ENCODE data around the gene KDM2B. TPM values are rescaled to one million over a fixed set of nuclear protein-coding genes. Genes with fewer than 3 reads are reported as not detected.

Gene KDM2B
- total RNA-seq, 1 donor = 63.7 TPM

DNA sequence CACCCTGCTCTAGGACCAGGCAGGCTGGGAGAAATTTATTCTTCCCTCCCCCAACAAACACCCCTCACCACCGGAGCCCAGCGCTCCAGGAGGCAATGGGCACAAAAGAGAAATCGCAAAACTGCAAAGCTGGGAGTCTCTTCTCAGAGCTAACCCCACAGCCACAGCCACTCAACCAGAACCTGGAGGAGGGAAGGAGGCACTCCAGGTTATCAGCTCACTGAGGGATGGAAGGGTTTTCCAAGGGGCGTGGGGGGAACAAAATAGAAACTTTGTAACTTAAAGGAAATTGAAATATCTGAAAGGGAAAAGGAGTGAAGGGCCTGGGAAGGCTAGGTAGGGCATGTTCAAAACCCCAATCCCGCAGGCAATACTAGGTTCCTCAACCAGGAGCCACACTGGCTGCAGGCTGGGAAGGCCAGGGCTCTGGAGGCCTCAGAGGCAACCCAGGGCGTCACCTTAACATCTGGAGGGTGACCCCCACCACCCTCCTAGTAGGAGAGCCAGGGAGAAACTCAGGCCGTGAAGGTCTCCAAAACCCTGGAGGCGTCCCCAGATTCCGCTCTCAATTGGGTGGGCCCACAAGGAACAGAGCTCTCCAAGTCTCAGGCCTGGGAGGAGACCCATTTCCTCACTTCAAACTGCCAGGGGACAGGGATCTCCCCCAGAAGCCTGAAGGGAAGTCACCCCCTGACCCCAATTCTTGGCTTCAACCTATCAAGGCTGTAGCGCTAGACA, 3.2 kb downstream of the KDM2B start:
- no peak overlapping the region for H3K4me3 ChIP-seq (ENCODE audit: low read length)
- H3K9me3 ChIP-seq (ENCODE audit: low read depth, low read length) = no peaks in the 10 kb centered on the region
- peaks cover 44% of the 10 kb centered on the region for H3K4me1 ChIP-seq (ENCODE audit: insufficient read depth, low read length)
- no peaks in the 10 kb centered on the region for H3K27me3 ChIP-seq (ENCODE audit: insufficient read depth, low read length)

DNA sequence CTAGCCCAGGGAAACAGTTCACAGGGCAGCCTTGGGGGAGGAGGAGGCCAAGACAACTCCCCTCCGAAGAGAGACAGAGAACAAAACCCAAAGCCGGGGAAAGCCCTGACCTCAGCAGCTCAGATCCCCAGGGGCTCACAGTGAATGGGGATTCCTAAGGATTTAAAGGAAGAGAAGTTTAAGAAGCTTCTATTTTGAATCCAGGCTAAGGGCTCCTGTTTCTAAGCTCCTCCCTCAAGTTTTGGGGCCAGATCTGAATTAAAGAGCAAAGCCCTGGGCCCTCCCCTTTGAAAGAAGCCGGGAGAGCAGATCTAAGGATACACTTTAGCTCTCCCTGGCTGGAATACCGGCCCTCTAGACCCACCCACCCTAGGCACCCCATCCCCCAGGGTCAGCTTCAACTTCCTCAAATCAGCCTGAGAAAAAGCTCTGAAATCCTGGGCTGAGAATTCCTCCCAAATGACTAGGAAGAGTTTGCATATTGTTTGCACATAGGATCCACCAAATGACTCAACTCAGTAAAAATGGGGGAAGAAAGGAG, 3.9 kb downstream of the KDM2B start:
- Histone ChIP-seq H3K4me1 (ENCODE audit: insufficient read depth, low read length) (peaks cover 37% of the 10 kb centered on the region), H3K9me3 (ENCODE audit: low read depth, low read length) (no peaks in the 10 kb centered on the region), H3K27me3 (ENCODE audit: insufficient read depth, low read length) (no peaks in the 10 kb centered on the region), H3K4me3 (ENCODE audit: low read length) (no peak overlapping the region)

DNA sequence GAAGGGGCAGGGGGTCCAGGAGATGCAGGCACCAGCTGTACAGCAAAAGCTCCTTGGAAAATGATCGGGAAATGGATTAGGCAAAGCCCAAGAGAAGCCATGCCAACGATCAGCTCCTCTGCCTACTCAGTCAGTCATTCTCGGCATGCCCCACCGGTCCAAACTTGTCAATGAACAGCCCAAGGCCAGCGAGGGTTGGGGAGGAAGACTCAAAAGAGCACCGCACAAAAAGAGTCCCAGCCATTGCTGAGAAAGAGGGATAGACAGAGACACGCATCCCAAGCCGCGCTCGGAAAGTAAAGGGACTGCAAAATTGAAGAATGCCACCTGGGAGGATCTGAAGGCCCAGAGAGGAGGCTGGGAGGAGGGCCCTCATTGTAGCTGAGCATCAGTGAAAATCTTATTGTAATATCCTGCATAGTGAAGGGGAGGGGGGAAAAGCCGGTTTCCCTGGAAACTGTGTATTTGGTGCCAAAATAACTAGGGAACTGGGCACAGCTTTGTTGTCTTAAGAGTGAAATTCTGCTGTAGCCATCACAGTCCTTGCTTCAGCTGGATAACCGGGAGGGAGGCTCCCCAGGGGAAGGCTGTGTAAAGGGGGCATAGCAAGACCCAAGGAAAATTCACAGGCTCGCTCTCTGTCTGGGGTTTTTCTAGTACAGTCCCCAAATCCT, 4.7 kb downstream of the KDM2B start:
- Histone ChIP-seq H3K4me3 (ENCODE audit: low read length) (no peak overlapping the region), H3K4me1 (ENCODE audit: insufficient read depth, low read length) (peaks cover 29% of the 10 kb centered on the region), H3K9me3 (ENCODE audit: low read depth, low read length) (no peaks in the 10 kb centered on the region), H3K27me3 (ENCODE audit: insufficient read depth, low read length) (no peaks in the 10 kb centered on the region)

DNA sequence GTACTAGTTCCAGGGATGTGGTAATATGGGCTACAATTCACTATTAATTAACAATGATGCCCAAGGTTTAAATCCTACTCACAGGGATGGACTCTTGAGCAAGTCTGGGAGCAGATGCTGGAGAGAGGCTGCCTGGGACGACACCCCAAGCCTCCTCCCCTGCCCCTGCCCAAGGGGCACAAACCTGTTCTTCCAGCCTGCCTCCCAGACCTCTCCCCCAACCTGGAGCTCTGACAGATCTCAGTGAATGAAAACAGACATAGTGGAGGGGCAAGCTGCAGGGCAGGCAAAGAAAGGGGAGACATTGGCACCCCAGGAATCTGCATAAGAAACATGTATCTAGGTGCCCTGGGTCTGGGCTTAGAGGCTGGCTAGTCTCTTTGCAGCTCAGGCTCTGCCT, 5.8 kb downstream of the KDM2B start:
- Histone ChIP-seq H3K4me3 (ENCODE audit: low read length) (no peak overlapping the region), H3K4me1 (ENCODE audit: insufficient read depth, low read length) (peaks cover 22% of the 10 kb centered on the region), H3K27me3 (ENCODE audit: insufficient read depth, low read length) (no peaks in the 10 kb centered on the region), H3K9me3 (ENCODE audit: low read depth, low read length) (no peaks in the 10 kb centered on the region)

DNA sequence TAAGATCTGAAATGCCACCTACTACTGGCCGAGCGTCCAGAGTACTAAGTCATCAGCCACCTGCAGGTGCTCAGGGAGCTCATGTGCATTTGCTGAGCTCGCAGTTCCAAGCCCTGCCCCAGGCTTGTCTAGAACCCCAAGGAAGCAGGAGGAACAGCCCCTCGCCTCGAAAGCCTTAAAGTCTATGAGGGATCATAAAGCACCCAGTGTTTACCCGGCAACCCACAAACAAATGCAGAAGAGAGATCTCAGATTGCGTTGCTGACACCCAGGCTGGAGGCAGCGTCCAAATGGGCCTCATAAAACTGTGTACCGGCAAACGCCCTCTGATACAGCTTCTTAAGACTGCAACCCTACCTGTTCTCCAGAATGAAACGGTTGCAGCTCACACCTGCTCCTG, 6.8 kb downstream of the KDM2B start:
- no peak overlapping the region for H3K4me3 ChIP-seq (ENCODE audit: low read length)
- H3K9me3 ChIP-seq (ENCODE audit: low read depth, low read length) = no peaks in the 10 kb centered on the region
- H3K4me1 ChIP-seq (ENCODE audit: insufficient read depth, low read length) = peaks cover 20% of the 10 kb centered on the region
- no peaks in the 10 kb centered on the region for H3K27me3 ChIP-seq (ENCODE audit: insufficient read depth, low read length)

DNA sequence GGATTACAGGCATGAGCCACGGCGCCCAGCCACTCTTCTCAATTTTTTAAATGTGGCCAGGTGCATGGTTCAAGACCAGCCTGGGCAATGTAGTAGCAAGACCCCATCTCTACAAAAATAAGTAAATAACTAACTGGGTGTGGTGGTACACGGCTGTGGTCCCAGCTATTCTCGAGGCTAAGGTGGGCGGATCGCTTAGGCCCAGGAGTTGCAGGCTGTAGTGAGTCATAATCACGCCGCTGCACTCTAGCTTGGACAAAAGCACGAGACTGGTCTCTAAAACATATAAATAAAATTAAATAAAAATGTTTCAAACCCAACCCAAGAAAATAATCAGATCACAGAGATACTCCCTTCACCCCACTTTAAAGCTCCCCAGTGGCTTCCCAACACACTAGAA, 8.9 kb downstream of the KDM2B start:
- no peak overlapping the region for H3K4me3 ChIP-seq (ENCODE audit: low read length)
- H3K9me3 ChIP-seq (ENCODE audit: low read depth, low read length) = no peaks in the 10 kb centered on the region
- no peaks in the 10 kb centered on the region for H3K4me1 ChIP-seq (ENCODE audit: insufficient read depth, low read length)
- H3K27me3 ChIP-seq (ENCODE audit: insufficient read depth, low read length) = no peaks in the 10 kb centered on the region

DNA sequence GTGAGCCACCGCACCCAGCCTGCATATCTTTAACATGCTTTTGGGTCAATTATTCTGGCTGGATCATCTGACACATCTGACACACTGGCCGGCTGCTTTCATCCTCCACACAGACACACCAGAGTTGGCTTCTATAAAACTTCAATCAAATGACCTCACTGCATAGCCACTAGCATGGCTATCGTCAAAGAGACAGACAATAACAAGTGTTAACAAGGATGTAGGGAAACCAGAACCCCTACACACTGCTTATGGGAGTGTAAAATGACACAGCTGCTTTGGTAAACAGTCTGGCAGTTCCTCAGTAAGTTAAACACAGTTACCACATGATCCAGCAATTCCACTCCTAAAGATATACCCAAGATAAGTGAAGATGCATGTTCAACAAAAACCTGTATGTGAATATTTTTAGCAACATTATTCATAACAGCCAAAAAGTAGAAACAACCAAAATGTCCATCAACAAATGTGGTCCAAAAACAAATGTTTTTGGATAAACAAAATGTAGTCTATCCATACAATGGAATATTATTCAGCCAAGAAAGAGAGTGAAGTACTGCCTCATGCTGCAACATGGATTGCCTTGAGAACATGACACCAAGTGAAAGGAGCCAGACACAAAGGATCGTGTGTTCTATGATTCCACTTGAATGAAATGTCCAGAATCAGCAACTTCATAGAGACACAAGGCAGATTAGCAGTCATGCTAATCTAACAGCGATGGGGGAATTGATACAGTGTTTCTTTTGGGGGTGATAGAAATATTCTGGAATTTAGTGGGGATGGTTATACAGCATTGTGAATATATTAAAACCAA, 10.1 kb downstream of the KDM2B start:
- Histone ChIP-seq H3K4me1 (ENCODE audit: insufficient read depth, low read length) (no peaks in the 10 kb centered on the region), H3K9me3 (ENCODE audit: low read depth, low read length) (no peaks in the 10 kb centered on the region), H3K27me3 (ENCODE audit: insufficient read depth, low read length) (no peaks in the 10 kb centered on the region), H3K4me3 (ENCODE audit: low read length) (no peak overlapping the region)

DNA sequence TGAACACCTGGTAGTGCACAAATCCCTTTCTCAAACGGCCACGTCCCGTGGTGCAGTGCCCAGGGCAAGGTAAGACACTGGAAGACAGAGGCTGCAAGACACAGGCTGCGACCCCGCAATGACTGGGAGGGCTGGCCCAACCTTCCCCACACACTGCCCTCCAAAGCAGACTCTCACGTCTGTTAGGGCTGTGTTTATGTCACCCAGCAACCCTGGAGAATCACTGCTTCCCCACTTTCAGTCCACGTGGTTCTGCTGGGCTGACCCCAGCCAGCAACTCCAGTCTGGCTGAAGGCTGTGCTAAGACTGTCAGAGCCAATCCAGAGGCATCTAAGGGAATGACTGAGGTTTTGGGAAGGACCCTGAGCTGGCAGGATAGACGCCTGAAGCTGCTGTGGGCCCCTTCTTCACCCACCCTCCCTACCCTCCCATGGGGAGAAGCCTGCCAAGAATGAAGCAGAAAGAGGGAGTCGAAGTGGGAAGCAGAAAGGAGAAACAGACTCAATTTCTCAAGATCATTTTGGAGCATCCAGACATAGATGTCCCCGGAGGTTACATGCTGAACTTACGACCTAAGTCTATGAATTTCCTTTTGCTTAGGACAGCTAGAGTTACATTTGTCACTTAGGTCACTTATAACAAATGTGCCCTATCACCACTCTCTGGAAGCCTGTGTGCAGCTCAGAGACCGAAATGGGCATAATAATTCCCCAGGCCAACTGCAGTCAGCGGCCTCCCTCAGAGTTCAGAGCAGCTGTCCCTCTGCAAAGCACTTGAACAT, 11.7 kb downstream of the KDM2B start:
- no peak overlapping the region for H3K4me3 ChIP-seq (ENCODE audit: low read length)
- H3K9me3 ChIP-seq (ENCODE audit: low read depth, low read length) = no peaks in the 10 kb centered on the region
- H3K4me1 ChIP-seq (ENCODE audit: insufficient read depth, low read length) = no peaks in the 10 kb centered on the region
- no peaks in the 10 kb centered on the region for H3K27me3 ChIP-seq (ENCODE audit: insufficient read depth, low read length)

DNA sequence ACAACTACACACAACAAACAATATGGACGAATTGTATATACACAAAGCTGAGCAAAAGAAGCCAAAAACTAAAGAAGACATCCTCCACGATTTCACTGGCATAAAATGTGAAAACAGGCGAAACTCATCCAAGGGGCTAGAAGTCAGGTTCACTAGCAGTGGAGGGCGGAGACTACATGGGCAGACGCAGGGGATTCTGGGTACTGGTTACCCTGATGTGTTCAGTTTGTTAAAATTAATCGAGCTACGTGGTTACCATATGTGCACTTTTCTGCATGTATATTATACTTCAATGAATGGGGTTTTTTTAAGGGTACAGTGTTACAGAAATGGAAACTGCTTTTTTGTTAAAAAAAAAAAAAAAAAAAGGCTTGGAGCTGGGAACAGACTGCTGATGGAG, 12.3 kb downstream of the KDM2B start:
- Histone ChIP-seq H3K27me3 (ENCODE audit: insufficient read depth, low read length) (no peaks in the 10 kb centered on the region), H3K4me1 (ENCODE audit: insufficient read depth, low read length) (no peaks in the 10 kb centered on the region), H3K4me3 (ENCODE audit: low read length) (no peak overlapping the region), H3K9me3 (ENCODE audit: low read depth, low read length) (no peaks in the 10 kb centered on the region)

DNA sequence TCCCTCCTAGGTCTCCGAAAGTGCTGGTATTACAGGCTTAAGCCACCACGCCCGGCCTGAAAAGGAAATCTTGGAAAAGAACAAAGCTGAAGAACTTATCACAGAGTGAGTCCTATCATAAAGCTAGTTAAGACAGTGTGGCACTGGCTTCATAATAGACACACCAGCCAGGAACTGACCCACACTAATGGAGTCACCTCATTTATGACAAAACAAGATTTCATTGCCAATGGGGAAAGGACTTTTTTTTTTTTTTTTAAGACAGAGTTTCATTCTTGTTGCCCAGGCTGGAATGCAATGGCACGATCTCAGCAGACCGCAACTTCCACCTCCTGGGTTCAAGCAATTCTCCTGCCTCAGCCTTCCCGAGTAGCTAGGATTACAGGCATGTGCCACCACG, 15.7 kb downstream of the KDM2B start:
- no peaks in the 10 kb centered on the region for H3K27me3 ChIP-seq (ENCODE audit: insufficient read depth, low read length)
- H3K4me1 ChIP-seq (ENCODE audit: insufficient read depth, low read length) = peaks cover 9% of the 10 kb centered on the region
- no peak overlapping the region for H3K4me3 ChIP-seq (ENCODE audit: low read length)
- H3K9me3 ChIP-seq (ENCODE audit: low read depth, low read length) = no peaks in the 10 kb centered on the region

DNA sequence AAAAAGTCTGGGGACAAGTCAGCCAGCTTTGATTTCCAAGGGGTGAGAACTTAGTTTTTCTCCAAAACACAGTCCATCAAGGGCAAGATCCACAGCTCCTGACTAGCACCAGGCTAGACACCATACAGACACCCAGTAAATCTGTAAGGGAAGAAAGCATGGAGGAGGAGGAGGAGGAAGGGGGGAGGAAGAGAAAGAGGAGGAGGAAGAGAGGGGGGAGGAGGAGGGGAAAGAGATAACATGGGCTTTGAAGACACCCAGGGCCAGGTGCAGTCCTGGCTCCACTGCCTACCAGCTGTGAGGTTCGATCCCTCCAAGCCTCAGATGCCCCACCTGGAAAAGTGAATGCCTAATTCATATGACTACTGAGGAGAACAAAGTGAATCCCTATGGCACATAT, 18.3 kb downstream of the KDM2B start:
- no peak overlapping the region for H3K4me3 ChIP-seq (ENCODE audit: low read length)
- peaks cover 22% of the 10 kb centered on the region for H3K4me1 ChIP-seq (ENCODE audit: insufficient read depth, low read length)
- no peaks in the 10 kb centered on the region for H3K27me3 ChIP-seq (ENCODE audit: insufficient read depth, low read length)
- no peaks in the 10 kb centered on the region for H3K9me3 ChIP-seq (ENCODE audit: low read depth, low read length)

DNA sequence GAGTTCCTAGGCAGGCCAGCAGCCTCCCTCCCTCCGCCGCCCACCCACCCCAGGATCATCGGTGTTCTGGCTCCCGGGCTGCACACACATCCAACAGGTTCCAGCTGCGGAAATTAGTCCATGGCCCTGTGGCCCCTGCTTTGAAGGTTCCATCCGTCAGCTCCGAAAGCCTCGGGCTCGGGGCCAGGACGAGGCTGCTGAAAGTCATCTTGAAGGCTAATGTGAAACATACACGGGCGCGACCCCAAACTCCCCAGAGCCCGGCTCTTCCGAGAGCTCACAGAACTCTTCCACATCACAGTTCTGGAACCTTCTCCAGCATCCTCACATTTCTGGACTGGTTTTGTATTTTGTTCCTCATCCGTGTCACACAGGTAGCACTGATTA, 19.8 kb downstream of the KDM2B start:
- no peaks in the 10 kb centered on the region for H3K27me3 ChIP-seq (ENCODE audit: insufficient read depth, low read length)

DNA sequence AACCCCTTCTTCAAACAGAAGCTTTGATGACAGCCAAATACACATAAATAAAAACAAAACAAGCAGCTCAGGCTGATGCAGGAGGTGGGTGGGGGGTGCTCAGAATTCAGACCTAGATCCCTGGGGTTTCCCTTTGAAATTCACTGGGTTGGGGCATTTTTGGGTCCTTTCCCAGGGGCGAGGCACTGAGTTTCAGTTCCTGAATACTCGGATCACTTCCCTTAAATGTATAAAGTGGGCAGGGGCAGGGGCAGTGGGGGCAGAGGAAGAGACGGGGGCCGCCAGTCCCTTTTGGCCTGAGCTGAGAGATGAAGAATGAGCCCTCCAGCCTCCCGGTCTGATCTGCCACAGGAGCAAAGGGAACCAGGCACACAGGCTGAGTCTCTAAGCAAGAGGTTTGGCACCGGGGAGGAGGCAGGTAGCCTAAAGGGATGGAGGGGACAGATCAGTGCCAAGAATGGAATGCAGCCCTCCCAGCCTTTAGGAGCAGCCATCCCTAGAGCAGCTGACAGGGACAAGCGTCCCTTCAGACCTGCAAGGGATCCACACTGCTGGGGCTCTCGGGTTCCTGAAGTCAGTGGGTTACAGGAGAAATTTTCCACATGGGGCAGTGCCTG, 20.3 kb downstream of the KDM2B start:
- Histone ChIP-seq H3K4me3 (ENCODE audit: low read length) (no peak overlapping the region), H3K4me1 (ENCODE audit: insufficient read depth, low read length) (peaks cover 22% of the 10 kb centered on the region), H3K27me3 (ENCODE audit: insufficient read depth, low read length) (no peaks in the 10 kb centered on the region), H3K9me3 (ENCODE audit: low read depth, low read length) (no peaks in the 10 kb centered on the region)

More for the DNA sequence above, 19.8 kb downstream of the KDM2B start:
- Histone ChIP-seq H3K4me3 (ENCODE audit: low read length) (no peak overlapping the region), H3K4me1 (ENCODE audit: insufficient read depth, low read length) (peaks cover 22% of the 10 kb centered on the region), H3K9me3 (ENCODE audit: low read depth, low read length) (no peaks in the 10 kb centered on the region)

DNA sequence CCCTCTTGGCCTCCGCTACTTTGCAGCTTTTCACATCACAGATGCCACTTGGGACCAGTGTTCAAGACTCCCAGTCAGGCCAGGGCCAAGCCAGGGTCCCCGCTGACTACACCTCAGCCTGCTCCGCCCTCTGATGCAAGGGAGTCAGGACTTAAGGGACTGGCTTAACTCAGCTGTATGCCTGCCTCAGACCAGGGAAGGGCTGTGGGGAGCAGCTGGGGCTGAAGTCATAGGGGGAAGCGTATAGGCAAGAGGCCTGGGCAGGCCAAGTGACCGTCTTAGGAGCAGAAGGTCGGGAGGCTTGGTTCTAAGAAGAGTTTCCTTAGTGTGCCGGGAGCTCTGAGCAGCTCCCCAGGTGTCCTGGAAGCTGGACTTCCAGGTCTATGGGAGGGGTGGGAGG, 21.9 kb downstream of the KDM2B start:
- Histone ChIP-seq H3K4me1 (ENCODE audit: insufficient read depth, low read length) (peaks cover 22% of the 10 kb centered on the region), H3K4me3 (ENCODE audit: low read length) (no peak overlapping the region), H3K27me3 (ENCODE audit: insufficient read depth, low read length) (no peaks in the 10 kb centered on the region), H3K9me3 (ENCODE audit: low read depth, low read length) (no peaks in the 10 kb centered on the region)
